ENCODE measurements around the gene MBD1.

- TF ChIP-seq, protein P1, sequence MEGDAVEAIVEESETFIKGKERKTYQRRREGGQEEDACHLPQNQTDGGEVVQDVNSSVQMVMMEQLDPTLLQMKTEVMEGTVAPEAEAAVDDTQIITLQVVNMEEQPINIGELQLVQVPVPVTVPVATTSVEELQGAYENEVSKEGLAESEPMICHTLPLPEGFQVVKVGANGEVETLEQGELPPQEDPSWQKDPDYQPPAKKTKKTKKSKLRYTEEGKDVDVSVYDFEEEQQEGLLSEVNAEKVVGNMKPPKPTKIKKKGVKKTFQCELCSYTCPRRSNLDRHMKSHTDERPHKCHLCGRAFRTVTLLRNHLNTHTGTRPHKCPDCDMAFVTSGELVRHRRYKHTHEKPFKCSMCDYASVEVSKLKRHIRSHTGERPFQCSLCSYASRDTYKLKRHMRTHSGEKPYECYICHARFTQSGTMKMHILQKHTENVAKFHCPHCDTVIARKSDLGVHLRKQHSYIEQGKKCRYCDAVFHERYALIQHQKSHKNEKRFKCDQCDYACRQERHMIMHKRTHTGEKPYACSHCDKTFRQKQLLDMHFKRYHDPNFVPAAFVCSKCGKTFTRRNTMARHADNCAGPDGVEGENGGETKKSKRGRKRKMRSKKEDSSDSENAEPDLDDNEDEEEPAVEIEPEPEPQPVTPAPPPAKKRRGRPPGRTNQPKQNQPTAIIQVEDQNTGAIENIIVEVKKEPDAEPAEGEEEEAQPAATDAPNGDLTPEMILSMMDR (IDR thresholded peaks at IDR 0.05) = no peak
- TF ChIP-seq POLR2A (IDR thresholded peaks at IDR 0.05) = no peak
Observed at GRCh38 chr18:50240080-50240563, 41.2 kb downstream of the MBD1 start.
